Brain microvascular endothelial cell (primary cell): Measurements from ENCODE around the gene CACNA2D3.

ENCODE experiments used
- DNase-seq: peaks from one replicate; pipeline ENCODE4 v3.0.0-alpha.2; 2020
- H3K27ac ChIP-seq: fragments of 250-450 bp; sonication (Bioruptor Pico); 2 replicates; pipeline ENCODE4 v1.5.1; 2020; ENCODE audit warnings: mild to moderate bottlenecking, moderate library complexity
- H3K27me3 ChIP-seq: fragments of 250-450 bp; sonication (Bioruptor Pico); replicated peaks from 2 replicates; pipeline ENCODE4 v1.5.1; 2020; ENCODE audit warnings: mild to moderate bottlenecking
- H3K36me3 ChIP-seq: fragments of 250-450 bp; sonication (Bioruptor Pico); replicated peaks from 2 replicates; pipeline ENCODE4 v1.5.1; 2020; ENCODE audit warnings: mild to moderate bottlenecking
- H3K4me3 ChIP-seq: 2 replicates; pipeline ENCODE4 v1.5.1; 2011; ENCODE audit warnings: low read depth, mild to moderate bottlenecking, control low read depth, low read length, moderate library complexity
- in situ Hi-C: cut with HindIII; loops from 2 replicates; pipeline ENCODE4 v1.10.0; 2017; ENCODE audit warnings: low sequenced_read_pairs, low pct_ligation_motif_present
- TF ChIP-seq, protein P1 (sequence below): IDR thresholded peaks from 2 replicates; pipeline ENCODE4 v1.5.1; 2011; ENCODE audit warnings: low read depth, mild to moderate bottlenecking, moderate library complexity, low read length, control low read depth, inconsistent platforms; ENCODE audit errors: missing control alignments

CACNA2D3 gene

DNA sequence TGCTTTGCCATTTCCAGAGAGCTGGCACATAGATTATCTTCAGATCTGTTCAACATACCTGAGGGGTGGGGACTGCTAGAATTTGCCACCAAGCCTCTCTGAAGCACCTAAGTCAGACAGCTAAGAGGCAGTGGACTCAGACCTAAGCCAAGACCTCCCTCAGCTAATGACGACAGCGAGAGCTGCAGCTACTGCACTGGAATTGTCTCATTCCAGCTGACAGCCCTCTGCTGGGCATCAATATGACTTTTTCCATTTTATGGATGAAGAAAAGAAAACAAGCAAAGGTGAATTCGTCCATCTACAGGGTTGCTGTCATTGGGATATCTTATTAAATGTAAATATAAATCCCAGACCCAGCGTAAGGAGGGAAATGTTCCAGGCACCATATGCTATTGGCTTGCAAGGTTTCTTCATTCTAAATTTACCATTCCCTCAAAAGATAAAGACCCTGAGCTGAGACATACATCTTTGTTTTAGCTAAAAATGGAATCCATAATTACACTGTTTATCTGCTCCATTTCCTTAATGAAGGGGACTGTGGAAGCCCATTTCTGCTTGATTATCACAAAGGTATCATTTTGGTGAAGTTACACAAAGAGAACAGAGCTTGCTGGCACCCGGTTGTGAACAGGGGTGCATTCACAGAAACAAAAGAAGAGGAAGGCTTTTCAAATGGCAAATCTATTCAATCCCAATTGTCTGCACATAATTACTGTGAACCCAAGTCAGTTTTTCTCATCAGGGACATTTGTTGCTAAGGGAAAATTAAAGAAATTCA, 891.0 kb downstream of the CACNA2D3 start:
- peak; percentile 46 for DNase-seq
- H3K4me3 ChIP-seq: no peak overlapping the region
- in situ Hi-C loops: no loop called here
- TF ChIP-seq, protein P1, sequence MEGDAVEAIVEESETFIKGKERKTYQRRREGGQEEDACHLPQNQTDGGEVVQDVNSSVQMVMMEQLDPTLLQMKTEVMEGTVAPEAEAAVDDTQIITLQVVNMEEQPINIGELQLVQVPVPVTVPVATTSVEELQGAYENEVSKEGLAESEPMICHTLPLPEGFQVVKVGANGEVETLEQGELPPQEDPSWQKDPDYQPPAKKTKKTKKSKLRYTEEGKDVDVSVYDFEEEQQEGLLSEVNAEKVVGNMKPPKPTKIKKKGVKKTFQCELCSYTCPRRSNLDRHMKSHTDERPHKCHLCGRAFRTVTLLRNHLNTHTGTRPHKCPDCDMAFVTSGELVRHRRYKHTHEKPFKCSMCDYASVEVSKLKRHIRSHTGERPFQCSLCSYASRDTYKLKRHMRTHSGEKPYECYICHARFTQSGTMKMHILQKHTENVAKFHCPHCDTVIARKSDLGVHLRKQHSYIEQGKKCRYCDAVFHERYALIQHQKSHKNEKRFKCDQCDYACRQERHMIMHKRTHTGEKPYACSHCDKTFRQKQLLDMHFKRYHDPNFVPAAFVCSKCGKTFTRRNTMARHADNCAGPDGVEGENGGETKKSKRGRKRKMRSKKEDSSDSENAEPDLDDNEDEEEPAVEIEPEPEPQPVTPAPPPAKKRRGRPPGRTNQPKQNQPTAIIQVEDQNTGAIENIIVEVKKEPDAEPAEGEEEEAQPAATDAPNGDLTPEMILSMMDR: peak; percentile 58
- H3K27ac ChIP-seq: no peak overlapping the region
- H3K36me3 ChIP-seq: no peaks in the 10 kb centered on the region
- H3K27me3 ChIP-seq: no peaks in the 10 kb centered on the region

DNA sequence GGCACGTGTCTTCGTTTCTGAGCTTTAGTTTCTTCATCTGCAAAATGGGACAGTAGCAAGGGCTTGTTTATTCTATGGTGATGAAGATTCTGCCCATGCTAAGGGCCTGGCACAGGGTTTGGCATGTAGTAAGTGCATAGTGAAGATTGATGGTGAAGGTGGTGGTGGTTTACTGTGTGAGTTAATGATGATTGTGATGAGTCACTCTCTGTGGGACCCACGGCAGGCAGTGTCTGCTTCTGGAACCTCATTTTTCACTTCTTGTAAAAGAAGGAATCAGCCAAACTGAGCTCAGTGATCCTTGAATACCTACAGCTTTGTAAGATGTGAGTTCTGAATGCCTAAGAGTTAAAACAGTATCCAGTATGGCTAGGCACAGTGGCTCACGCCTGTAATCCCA, 891.7 kb downstream of the CACNA2D3 start:
- DNase-seq: no peak
- in situ Hi-C loops: no loop called here
- Histone ChIP-seq H3K4me3 (no peak overlapping the region), H3K27me3 (no peaks in the 10 kb centered on the region), H3K36me3 (no peaks in the 10 kb centered on the region), H3K27ac (no peak overlapping the region)
- TF ChIP-seq, protein P1: no peak

DNA sequence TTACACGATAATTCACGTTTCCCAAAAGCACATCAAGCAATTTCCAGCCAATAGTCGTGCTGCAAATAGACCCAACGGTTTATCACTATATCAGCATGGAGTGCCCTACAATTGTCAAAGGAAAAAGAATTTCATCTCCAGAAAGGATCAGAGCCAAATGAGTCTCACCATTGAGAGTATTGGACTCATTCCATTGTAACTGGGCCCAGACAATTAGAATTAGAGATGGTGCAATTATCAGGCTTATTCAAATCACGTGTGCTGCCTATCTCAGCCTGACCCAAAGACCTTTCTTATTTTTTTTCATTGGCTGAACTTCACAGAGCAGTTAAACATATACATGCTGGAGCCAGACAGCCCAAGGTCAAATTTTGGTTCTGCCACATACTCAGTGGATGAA, 892.6 kb downstream of the CACNA2D3 start:
- no peak for DNase-seq
- Histone ChIP-seq H3K4me3 (no peak overlapping the region), H3K27me3 (no peaks in the 10 kb centered on the region), H3K36me3 (no peaks in the 10 kb centered on the region), H3K27ac (no peak overlapping the region)
- in situ Hi-C loops: no loop called here
- TF ChIP-seq, protein P1: no peak

DNA sequence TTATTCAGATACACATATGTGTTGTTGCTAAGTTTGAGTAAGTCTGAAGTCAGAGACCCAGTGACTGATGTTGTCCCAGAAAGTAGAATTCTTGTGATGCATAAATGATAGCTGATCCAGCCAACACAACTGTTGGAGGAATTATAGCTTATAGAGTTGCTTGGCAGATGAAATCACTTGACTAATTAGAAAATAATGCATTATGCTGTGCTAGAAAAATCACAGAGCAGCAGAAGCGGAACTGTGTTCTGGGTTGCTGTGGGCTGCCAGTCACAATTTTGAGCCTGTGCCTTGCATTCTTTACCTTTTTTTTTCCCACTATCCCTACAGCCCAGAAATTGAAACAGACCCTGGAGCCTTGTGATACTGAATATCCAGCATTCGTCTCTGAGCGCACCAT, 895.5 kb downstream of the CACNA2D3 start:
- H3K27ac ChIP-seq: no peak overlapping the region
- no peak overlapping the region for H3K4me3 ChIP-seq
- DNase-seq: no peak
- no peaks in the 10 kb centered on the region for H3K36me3 ChIP-seq
- in situ Hi-C loops: no loop called here
- TF ChIP-seq, protein P1: no peak
- no peaks in the 10 kb centered on the region for H3K27me3 ChIP-seq

DNA sequence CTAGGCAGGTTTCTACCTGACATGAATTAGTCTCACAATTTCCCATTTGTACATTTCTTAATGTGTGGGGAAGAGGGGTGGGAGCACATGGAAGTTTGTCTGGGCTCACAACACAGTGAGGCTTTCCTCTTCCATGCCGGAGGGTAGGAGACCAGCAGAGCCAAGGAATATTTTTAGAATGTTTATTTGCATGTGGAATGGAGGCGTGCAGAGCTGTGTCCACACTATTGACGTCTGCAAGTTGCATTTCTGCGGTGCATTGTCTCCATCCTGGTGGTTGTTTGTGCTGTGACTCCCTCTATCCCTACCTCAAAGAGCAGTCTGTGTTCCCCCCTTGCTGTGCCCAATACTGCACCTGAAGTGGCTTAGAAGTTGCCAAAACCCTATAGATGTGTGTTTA, 908.6 kb downstream of the CACNA2D3 start:
- in situ Hi-C loops: no loop called here
- TF ChIP-seq, protein P1: no peak
- DNase-seq: no peak

DNA sequence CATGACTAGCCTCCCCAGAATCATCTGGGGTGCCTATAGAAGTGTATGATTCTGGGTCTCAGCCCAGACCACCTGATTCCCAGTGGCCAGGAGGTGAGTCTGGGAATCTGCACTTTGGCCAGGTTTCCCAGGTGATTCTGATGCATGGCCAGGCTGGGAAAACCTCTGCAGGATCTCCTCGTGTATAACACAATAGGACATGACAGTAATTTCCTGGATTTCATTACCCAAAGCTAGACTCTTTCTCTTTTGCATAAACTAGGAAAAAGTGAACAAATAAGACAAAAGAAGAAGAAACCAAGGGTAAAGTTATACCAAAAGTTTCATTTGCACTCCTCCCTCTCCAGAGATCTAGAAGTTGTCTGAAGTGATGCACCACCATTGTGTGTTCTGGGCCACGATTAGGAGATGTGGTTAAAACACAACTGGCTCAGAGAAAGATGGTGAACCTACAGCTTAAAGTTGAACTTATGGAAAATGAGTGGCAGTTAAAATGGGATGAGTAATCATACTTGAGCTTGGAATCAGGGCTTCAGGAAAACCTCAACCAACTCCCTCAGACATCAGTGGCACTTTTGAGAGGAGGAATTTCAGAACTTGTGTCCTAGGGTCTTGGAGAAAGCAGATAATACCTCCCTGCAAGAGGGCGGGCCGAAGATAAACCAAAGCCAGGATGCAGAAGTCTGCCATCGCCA, 914.7 kb downstream of the CACNA2D3 start:
- no peaks in the 10 kb centered on the region for H3K36me3 ChIP-seq
- H3K4me3 ChIP-seq: no peak overlapping the region
- H3K27ac ChIP-seq: no peak overlapping the region
- DNase-seq: no peak
- H3K27me3 ChIP-seq: no peaks in the 10 kb centered on the region
- TF ChIP-seq, protein P1: no peak
- in situ Hi-C loops: no loop called here

More for the DNA sequence above, 908.6 kb downstream of the CACNA2D3 start:
- no peak overlapping the region for H3K27ac ChIP-seq
- H3K27me3 ChIP-seq: no peaks in the 10 kb centered on the region
- H3K36me3 ChIP-seq: no peaks in the 10 kb centered on the region
- no peak overlapping the region for H3K4me3 ChIP-seq
